NB4 (cell line): ENCODE measurements around the gene ZNHIT2.

Experiments
- CTCF ChIP-seq: IDR thresholded peaks from one replicate; pipeline ENCODE4 v1.5.1; 2012; ENCODE audit warnings: low read depth, low read length
- POLR2A ChIP-seq: IDR thresholded peaks from 2 replicates; pipeline ENCODE4 v1.6.1; 2011; ENCODE audit warnings: mild to moderate bottlenecking; ENCODE audit not compliant: insufficient read length; ENCODE audit errors: extremely low read depth

- TF ChIP-seq CTCF = no peak
- TF ChIP-seq POLR2A = no peak
These were observed 4.0 kb upstream of the ZNHIT2 start for GRCh38 chr11:65121447-65121864.
